SU-DHL-6 (cell line): ENCODE data around the gene DNMT3A.

ENCODE experiments used
- CTCF ChIP-seq: fragments of 200-600 bp; sonication (generic); IDR thresholded peaks from one replicate; pipeline ENCODE4 v1.5.1; 2017; ENCODE audit warnings: antibody characterized with exemption, mild to moderate bottlenecking, low read length, moderate library complexity; ENCODE audit not compliant: insufficient read depth, poor library complexity, severe bottlenecking
- EZH2phosphoT487 ChIP-seq: fragments of 200-600 bp; sonication (generic), shearing (Covaris generic); conservative IDR thresholded peaks from 2 replicates; pipeline ENCODE4 v1.6.1; 2018; ENCODE audit warnings: mild to moderate bottlenecking, antibody characterized with exemption, low read length, moderate library complexity, mixed read lengths

DNA sequence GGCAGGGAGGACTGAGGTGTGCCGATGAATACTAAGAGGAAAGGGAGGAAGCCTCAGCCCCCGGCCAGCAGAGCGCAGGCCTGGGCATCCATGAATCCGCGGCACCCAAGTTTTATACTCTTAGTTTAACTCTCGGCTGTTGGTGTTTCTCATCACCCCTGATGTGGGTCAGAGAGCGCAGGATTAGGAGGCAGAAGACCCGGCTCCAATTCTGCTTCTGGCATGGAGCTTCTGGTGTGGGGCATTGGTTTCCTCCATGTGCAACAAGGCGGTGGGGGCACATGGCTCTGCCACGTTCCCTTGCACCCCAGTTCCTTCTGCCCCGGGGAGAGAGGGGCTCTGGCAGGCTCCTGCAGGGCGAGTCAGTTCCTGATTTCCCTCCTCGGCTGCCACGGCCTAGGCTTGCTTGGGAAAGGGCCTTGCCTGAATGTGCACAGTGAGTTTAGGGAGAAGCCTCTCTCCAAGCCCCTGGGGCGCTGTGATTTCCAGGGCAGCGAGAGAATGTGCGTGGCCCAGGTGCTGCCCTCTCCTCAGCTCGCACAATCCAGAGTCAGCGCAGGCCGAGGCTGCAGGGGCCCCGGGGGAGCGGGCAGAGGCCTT, 36.2 kb upstream of the DNMT3A start:
- no peak for TF ChIP-seq CTCF
- no peak for TF ChIP-seq EZH2phosphoT487
